ENCODE data around the gene FANCG.
A peak's percentile ranks its signal among the peaks of the same experiment; 100 is the strongest.

The FANCG gene

GRCh38 chr9:35103660-35104191, 24.0 kb upstream of the FANCG start:
- no peak for DNase-seq

GRCh38 chr9:35102769-35103659, 23.3 kb upstream of the FANCG start, which contains the start of gene STOML2:
Gene STOML2 (minus strand): TSS chr9:35103131. CDS start chr9:35103094, 37 bp downstream.
- peak; percentile 80 to 93 (median 90) for DNase-seq

GRCh38 chr9:35102465-35102768, 22.7 kb upstream of the FANCG start:
- no peak for DNase-seq

- DNase-seq = no peak
Measured at GRCh38 chr9:35097573-35097972, 17.8 kb upstream of the FANCG start.

GRCh38 chr9:35096035-35096849, 16.5 kb upstream of the FANCG start, which contains the start of gene PIGO:
Gene PIGO (minus strand): TSS chr9:35096591. CDS start chr9:35095565, 1,026 bp downstream.
- peak; percentile 80 to 92 (median 87) for DNase-seq

- DNase-seq = no peak
Measured at GRCh38 chr9:35091536-35091935, 11.8 kb upstream of the FANCG start.

- DNase-seq = no peak
Measured at GRCh38 chr9:35089434-35089833, 9.7 kb upstream of the FANCG start.

- DNase-seq = no peak
Measured at GRCh38 chr9:35085078-35085477, 5.3 kb upstream of the FANCG start.

GRCh38 chr9:35079041-35079425, 709 bp downstream of the FANCG start:
- peak in 1 of 5 donors; percentile 16 for DNase-seq

- DNase-seq = no peak
Measured at GRCh38 chr9:35078066-35078465, 1.7 kb downstream of the FANCG start.

- no peak for DNase-seq
Measured at GRCh38 chr9:35076848-35077247, 2.9 kb downstream of the FANCG start.

GRCh38 chr9:35075358-35075757, 4.4 kb downstream of the FANCG start:
- DNase-seq = no peak

GRCh38 chr9:35074791-35075190, 5.0 kb downstream of the FANCG start:
- DNase-seq = no peak

- DNase-seq = no peak
Measured at GRCh38 chr9:35074141-35074540, 5.6 kb downstream of the FANCG start.

GRCh38 chr9:35073279-35073612, 6.5 kb downstream of the FANCG start:
- DNase-seq = peak in 1 of 5 donors; percentile 38

- DNase-seq = peak; percentile 94 to 99 (median 97)
Measured at GRCh38 chr9:35072461-35073278, 7.1 kb downstream of the FANCG start, which contains the start of gene VCP. Gene VCP (minus strand): TSS chr9:35072625. CDS start chr9:35072353, 272 bp downstream.

- peak; percentile 62 to 80 (median 64) for DNase-seq
Measured at GRCh38 chr9:35071814-35072460, 7.8 kb downstream of the FANCG start.

GRCh38 chr9:35070823-35071813, 8.6 kb downstream of the FANCG start:
- DNase-seq = no peak

GRCh38 chr9:35069020-35069419, 10.7 kb downstream of the FANCG start:
- no peak for DNase-seq

GRCh38 chr9:35067056-35067455, 12.7 kb downstream of the FANCG start:
- DNase-seq = no peak

All from T-helper 1 cell (primary cell).